Stimulated activated CD8-positive, alpha-beta memory T cell treated with anti-CD3 and anti-CD28 coated beads, Interleukin-2, amount 100 ng/mL, for 48 hours (primary cell): ENCODE results near the gene SEMA5A.

Source experiments
- DNase-seq, 2 donors: peaks; one replicate each; pipeline ENCODE4 v3.0.0-alpha.2; 2020; ENCODE audit warnings: low read depth in 2 of 2

Gene SEMA5A

DNA sequence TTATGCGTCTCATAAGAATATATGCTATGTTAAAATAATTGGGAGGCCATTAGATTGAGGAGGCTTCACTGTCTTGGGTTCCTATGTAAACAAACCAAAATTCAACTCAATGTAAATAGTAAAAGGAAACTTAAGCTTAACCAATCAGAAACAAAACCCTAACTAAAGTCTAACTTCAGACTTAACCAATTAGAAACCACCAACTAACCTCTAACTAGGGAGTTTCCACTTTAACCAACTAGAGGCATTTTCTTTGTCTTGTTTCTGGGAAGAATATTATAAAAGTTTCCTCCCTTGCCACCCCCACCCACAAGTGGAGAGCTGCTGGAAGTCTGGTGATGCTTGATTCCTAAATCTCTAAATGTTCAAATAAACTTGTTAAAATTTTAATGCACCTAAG lies 214.5 kb downstream of the SEMA5A start:
- DNase-seq = no peak

DNA sequence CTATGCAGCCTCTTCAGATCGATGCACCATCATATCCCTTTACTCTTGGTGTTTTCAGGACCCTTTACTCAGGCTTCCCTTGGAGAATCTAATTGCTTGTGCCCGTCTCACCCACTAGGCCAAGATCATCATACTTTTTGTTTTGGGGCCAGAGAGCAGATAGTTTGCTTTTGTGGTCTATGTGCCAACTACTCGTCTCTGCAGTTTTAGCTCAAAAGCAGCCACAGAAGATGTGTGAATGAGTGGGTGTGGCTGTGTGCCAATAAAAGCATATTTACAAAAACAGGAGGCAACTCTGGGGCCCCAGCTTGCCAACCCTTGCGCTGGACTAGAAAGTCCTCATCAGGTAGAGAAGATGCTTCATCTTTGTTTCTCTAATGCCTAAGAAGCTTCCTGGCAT lies 216.8 kb downstream of the SEMA5A start:
- DNase-seq = no peak

- no peak for DNase-seq
These were observed 220.3 kb downstream of the SEMA5A start for GRCh38 chr5:9325549-9325948.

DNA sequence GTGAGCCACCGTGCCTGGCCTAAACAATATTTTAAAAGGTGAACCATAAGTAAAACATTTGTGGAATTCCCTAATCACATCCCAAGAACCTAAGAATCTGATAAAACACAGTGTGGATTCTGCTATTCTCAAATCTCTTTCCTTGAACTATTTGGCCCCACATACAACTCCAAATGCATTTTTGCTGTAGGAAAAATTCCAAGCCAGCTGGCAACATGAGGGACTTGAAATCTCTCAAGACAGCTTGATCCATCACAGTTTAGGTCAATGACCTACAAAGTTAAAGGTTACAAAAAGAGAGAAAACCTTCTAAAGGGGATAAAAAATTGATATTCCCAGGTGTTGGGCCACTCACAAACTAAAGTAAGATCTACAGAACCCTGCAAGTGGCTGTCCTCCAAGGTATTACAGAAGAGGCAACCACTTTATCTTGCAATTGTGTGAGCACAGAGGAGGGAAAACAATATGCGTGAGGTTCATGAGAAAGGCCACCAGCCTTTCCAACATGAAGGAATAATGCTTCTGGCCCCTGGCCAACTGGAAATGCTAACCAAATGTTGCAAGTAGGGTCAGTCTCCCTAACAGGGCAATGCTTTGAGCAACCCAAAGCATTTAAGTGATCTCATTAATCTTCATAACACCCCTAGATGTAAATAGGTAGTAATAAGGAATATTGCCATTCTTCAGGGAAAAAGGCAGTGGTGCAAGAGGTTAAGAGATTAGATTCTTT lies 221.4 kb downstream of the SEMA5A start:
- no peak for DNase-seq

- no peak for DNase-seq
These were observed 225.2 kb downstream of the SEMA5A start for GRCh38 chr5:9320652-9321051.

- no peak for DNase-seq
These were observed 227.8 kb downstream of the SEMA5A start for GRCh38 chr5:9318031-9318430.

GRCh38 chr5:9316733-9317132 lies 229.1 kb downstream of the SEMA5A start:
- DNase-seq = no peak

DNA sequence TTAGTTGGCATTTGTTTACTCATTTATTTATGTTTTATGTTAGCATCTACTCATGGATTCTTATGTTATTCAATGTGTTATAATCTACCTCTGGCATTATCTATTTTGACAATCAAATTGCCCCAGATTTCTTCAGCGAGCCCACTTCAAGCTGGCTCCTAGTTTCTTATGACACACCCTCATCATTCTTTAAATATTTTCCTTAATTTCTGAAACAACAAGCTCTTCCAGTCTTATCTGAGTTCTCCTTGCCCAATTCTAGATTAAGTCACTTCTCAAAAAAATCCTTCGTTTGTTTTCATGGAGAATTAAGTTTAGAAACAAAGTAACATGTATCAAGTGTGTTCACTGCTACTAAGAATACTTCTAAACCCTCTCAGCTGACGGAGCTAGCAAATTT lies 229.8 kb downstream of the SEMA5A start:
- DNase-seq = no peak

DNA sequence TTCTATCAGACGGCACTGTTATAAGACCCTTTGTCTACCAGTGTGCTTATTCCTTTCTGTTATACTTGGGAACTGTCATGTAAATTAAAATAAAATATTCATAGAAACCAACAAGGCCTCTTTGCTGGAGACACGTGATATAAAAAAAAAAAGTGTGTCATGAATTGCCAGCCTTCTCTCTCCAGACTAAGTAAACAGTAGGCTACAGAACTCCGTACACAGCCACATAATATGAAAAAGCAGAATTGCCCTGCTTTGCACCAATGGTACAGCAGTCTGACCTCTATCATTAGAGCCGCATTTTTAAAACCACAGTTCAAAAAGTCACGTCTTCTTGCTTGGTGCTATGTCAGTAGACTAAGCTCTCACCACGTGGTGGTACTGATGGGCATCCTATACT lies 231.3 kb downstream of the SEMA5A start:
- no peak for DNase-seq

- no peak for DNase-seq
These were observed 232.1 kb downstream of the SEMA5A start for GRCh38 chr5:9313751-9314150.

GRCh38 chr5:9307150-9307549 lies 238.7 kb downstream of the SEMA5A start:
- no peak for DNase-seq

DNA sequence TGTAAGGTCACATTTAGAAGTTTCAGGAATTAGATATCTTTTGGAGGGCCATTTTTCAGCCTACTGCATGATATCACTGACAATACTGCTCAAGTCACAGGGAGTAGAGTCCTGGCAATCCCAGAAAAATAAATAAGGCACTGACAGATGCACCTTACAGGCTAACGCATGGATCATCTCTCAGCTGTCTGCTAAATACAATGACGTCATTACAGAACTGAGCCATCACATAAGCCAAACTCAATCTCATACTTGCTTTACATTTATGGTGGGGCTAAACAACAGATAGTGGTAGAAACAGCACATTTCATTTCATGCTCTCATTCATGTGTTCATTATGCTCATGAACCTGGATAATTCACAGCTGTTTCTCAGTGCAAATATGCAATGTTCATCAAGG lies 243.7 kb downstream of the SEMA5A start:
- no peak for DNase-seq

GRCh38 chr5:9301200-9301599 lies 244.7 kb downstream of the SEMA5A start:
- DNase-seq = no peak

GRCh38 chr5:9297134-9297533 lies 248.7 kb downstream of the SEMA5A start:
- DNase-seq = no peak

GRCh38 chr5:9295466-9295801 lies 250.4 kb downstream of the SEMA5A start:
- DNase-seq = no peak

DNA sequence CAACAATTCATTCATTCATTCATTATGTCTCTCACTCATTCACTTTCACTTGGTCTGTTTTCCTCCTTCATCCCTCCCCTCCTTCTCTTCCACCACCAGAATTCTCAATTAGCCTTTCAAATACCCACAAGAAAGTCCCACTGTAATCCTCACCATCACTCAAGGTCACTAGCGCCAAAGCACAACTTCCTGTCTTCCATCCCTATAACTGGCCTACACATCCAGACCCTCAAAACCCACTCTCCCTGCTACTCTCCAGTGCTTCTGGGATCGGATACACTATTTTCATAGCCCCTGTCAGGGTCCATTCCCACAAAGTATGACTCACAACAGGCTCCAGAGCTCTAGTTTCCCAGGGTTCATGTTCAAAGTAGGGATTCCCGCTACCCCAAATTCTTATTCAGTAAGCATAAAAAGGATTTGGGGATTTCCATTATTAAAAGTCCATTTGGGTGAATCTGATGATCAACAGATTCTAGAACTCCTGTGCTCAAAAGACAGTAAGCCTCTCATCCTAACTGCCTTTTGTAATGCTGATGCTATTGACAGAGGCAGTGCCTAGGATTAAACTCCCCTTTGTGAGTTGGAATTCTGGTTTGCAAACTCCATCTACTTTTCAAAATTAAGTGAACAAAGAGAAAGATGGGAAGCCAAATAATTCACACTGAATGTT lies 250.9 kb downstream of the SEMA5A start:
- DNase-seq = no peak

DNA sequence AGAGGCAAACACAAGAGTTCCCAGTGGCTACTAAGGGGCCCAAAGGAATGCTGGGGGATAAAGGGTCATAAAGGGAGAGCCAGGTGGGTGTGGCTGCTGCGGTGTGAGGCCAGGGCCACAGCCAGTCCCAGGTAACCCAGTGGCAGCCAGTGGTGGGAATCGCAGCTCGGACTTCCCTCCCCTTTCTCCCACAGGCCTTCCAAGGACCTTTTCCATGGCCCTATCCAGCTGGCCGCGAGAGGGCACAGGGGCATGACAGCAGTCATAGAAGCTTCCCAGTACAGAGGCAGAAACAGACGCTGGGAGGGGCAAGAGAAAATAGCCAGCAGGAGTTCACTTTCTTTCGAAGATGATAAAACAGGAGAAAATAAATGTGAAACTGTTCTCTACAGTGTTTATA lies 257.6 kb downstream of the SEMA5A start:
- no peak for DNase-seq

GRCh38 chr5:9284781-9285307 lies 261.0 kb downstream of the SEMA5A start:
- no peak for DNase-seq

- no peak for DNase-seq
These were observed 261.6 kb downstream of the SEMA5A start for GRCh38 chr5:9284272-9284671.

DNA sequence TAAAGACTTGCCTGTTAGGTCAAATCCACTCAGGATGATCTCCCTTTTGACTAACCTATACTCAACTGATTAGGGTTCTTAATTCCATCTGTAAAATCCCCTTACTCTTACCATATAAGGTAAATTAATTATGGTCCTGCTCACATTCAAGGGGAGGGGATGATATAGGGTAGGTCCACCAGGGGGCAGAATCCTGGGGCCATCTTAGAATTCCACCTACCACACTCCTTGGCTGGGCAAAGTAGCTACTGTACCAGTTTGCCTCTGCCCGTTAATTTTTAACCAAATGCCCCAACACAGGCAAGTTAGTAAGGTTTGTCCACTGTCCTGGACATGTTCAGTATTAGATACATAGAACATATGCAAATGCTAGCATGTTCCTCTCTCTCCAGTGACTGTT lies 262.4 kb downstream of the SEMA5A start:
- DNase-seq = no peak

DNA sequence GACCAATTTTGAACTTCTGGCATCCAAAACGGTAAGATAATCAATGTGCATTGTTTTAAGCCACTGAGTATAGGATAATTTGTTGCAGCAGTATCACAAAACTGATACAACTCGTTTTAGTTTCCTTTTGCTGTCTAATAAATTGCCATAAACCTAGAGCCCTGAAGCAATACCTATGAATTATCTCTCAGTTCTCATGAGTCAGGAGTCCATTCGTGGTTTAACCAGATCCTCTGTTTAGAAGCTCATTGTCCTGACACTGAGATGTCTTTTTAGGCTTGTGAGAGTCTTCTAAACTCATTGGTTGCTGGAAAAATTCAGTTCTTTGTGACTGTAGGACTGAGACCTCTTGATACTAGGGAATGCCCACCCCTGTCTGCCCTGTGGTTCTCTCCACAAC lies 262.9 kb downstream of the SEMA5A start:
- DNase-seq = no peak

DNA sequence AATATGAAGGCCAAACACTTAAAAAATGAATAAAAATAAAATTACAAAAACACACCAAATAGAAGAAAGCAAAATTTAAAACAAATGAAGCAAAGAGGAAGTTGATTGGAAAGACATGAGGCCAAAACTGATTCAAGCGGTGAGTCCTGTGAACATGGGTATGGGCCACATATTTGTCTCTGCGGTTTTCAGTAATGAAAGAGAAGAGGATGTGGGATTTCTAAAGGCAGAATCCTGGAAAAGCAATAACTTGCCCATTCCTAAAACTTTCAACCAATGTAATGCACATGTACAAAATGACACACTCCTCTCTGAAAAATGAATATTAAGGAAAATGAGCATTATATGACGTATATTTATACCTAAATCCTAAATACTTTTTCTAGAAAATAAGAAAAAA lies 263.7 kb downstream of the SEMA5A start:
- no peak for DNase-seq

GRCh38 chr5:9279774-9280173 lies 266.1 kb downstream of the SEMA5A start:
- no peak for DNase-seq
